Astrocyte (in vitro differentiated cells and primary cell): ENCODE data around the gene OR4M1. TPM values are rescaled to one million over a fixed set of nuclear protein-coding genes. Genes with fewer than 3 reads are reported as not detected.
"Not testable (repeated sequence)": the region's sequence is repeated elsewhere in the genome, so short reads cannot be mapped to it uniquely, and the experiment has no call there.

ENCODE experiments used
- DNase-seq: peaks from one replicate; pipeline ENCODE4 v3.0.0-alpha.2; 2010; ENCODE audit warnings: low read depth
- FAIRE-seq: peaks from 2 replicates; lab custom pipeline; 2011; peaks lifted over from hg19 to GRCh38; lab: Jason Lieb, UNC
- H2AFZ ChIP-seq: 2 replicates; pipeline ENCODE4 v1.6.0; 2012; ENCODE audit warnings: low read depth, low read length, inconsistent platforms
- H3K27ac ChIP-seq: 2 replicates; pipeline ENCODE4 v1.5.1; 2011; ENCODE audit warnings: low read depth, low read length, inconsistent platforms
- H3K27me3 ChIP-seq: 2 replicates; pipeline ENCODE4 v1.6.0; 2011; ENCODE audit warnings: low read length, inconsistent platforms; ENCODE audit not compliant: insufficient read depth
- H3K36me3 ChIP-seq: 2 replicates; pipeline ENCODE4 v1.5.1; 2011; ENCODE audit warnings: low read length, inconsistent platforms; ENCODE audit not compliant: insufficient read depth
- H3K4me1 ChIP-seq: 2 replicates; pipeline ENCODE4 v1.5.1; 2011; ENCODE audit warnings: low read length, inconsistent platforms; ENCODE audit not compliant: insufficient read depth
- H3K4me2 ChIP-seq: 2 replicates; pipeline ENCODE4 v1.6.0; 2012; ENCODE audit warnings: low read length, inconsistent platforms
- H3K4me3 ChIP-seq: 2 replicates; pipeline ENCODE4 v1.5.1; 2011; ENCODE audit warnings: low read depth, mild to moderate bottlenecking, low read length, inconsistent platforms; ENCODE audit not compliant: insufficient read depth
- H3K79me2 ChIP-seq: 2 replicates; pipeline ENCODE4 v1.6.0; 2012; ENCODE audit warnings: mild to moderate bottlenecking, low read length, inconsistent platforms; ENCODE audit not compliant: insufficient read depth
- H3K9ac ChIP-seq: 2 replicates; pipeline ENCODE4 v1.6.0; 2012; ENCODE audit warnings: mild to moderate bottlenecking, low read length, inconsistent platforms
- H3K9me3 ChIP-seq: 2 replicates; pipeline ENCODE4 v1.5.1; 2012; ENCODE audit warnings: low read depth, mild to moderate bottlenecking, low read length, inconsistent platforms; ENCODE audit not compliant: insufficient read depth
- H4K20me1 ChIP-seq: 2 replicates; pipeline ENCODE4 v1.6.0; 2012; ENCODE audit warnings: low read length, inconsistent platforms; ENCODE audit not compliant: insufficient read depth
- H3K27ac Mint-ChIP-seq: one replicate; pipeline ENCODE4 v1.8.0; 2021; ENCODE audit warnings: mild to moderate bottlenecking, mixed read lengths; ENCODE audit not compliant: unreplicated experiment
- H3K27me3 Mint-ChIP-seq: one replicate; pipeline ENCODE4 v1.8.0; 2021; ENCODE audit warnings: low read depth, mixed read lengths; ENCODE audit not compliant: unreplicated experiment
- H3K36me3 Mint-ChIP-seq: one replicate; pipeline ENCODE4 v1.8.0; 2021; ENCODE audit warnings: low read depth, mixed read lengths; ENCODE audit not compliant: unreplicated experiment
- H3K4me1 Mint-ChIP-seq: one replicate; pipeline ENCODE4 v1.8.0; 2021; ENCODE audit warnings: low read depth, mixed read lengths; ENCODE audit not compliant: unreplicated experiment
- H3K4me3 Mint-ChIP-seq: one replicate; pipeline ENCODE4 v1.8.0; 2021; ENCODE audit warnings: mild to moderate bottlenecking, moderate library complexity, mixed read lengths; ENCODE audit not compliant: unreplicated experiment
- H3K9me3 Mint-ChIP-seq: one replicate; pipeline ENCODE4 v1.8.0; 2021; ENCODE audit warnings: mild to moderate bottlenecking, mixed read lengths; ENCODE audit not compliant: unreplicated experiment
- CTCF ChIP-seq: IDR thresholded peaks from 2 replicates; pipeline ENCODE4 v1.5.1; 2011; ENCODE audit warnings: low read depth, mild to moderate bottlenecking, inconsistent platforms, low read length, moderate library complexity; ENCODE audit not compliant: insufficient read depth
- EZH2 ChIP-seq: IDR thresholded peaks from 2 replicates; pipeline ENCODE4 v1.6.1; 2012; ENCODE audit warnings: mild to moderate bottlenecking, low read length, inconsistent platforms; ENCODE audit not compliant: insufficient read depth
- total RNA-seq: library from RNA; stranded (reverse); gene quantifications from 2 replicates; pipeline ENCODE4 v1.2.1, GENCODE V29; 2021

OR4M1 gene
- total RNA-seq, 1 donor from 2014 or later: not detected

GRCh38 chr14:19800282-19801117 lies 27.2 kb downstream of the OR4M1 start:
- Mint-ChIP-seq H3K27me3 (no peaks in the 10 kb centered on the region), H3K9me3 (peaks cover 3% of the 10 kb centered on the region), H3K4me1 (no peaks in the 10 kb centered on the region), H3K4me3 (no peak overlapping the region), H3K27ac (no peak overlapping the region), H3K36me3 (no peaks in the 10 kb centered on the region)
- TF ChIP-seq CTCF (no peak), EZH2 (no peak)
- no peak overlapping the region for H3K4me3 ChIP-seq
- FAIRE-seq: no peak
- no peaks in the 10 kb centered on the region for H3K36me3 ChIP-seq
- H2AFZ ChIP-seq: no peak overlapping the region
- no peak overlapping the region for H3K27ac ChIP-seq
- no peak overlapping the region for H3K9ac ChIP-seq
- no peak overlapping the region for H3K4me2 ChIP-seq
- H3K27me3 ChIP-seq: no peaks in the 10 kb centered on the region
- H3K9me3 ChIP-seq: peaks cover 22% of the 10 kb centered on the region
- H3K79me2 ChIP-seq: no peaks in the 10 kb centered on the region
- no peaks in the 10 kb centered on the region for H4K20me1 ChIP-seq
- no peak for DNase-seq
- H3K4me1 ChIP-seq: no peaks in the 10 kb centered on the region

- FAIRE-seq (no peak), DNase-seq (no peak)
- Histone ChIP-seq H3K9me3 (peaks cover 22% of the 10 kb centered on the region), H3K4me1 (no peaks in the 10 kb centered on the region), H3K79me2 (no peaks in the 10 kb centered on the region), H3K27me3 (no peaks in the 10 kb centered on the region), H4K20me1 (no peaks in the 10 kb centered on the region), H2AFZ (no peak overlapping the region), H3K27ac (no peak overlapping the region), H3K36me3 (no peaks in the 10 kb centered on the region), H3K9ac (no peak overlapping the region), H3K4me3 (no peak overlapping the region), H3K4me2 (no peak overlapping the region)
- H3K9me3 Mint-ChIP-seq: peaks cover 3% of the 10 kb centered on the region
- H3K27me3 Mint-ChIP-seq: no peaks in the 10 kb centered on the region
- no peaks in the 10 kb centered on the region for H3K4me1 Mint-ChIP-seq
- no peaks in the 10 kb centered on the region for H3K36me3 Mint-ChIP-seq
- H3K27ac Mint-ChIP-seq: no peak overlapping the region
- TF ChIP-seq EZH2 (no peak), CTCF (no peak)
- H3K4me3 Mint-ChIP-seq: no peak overlapping the region
Observed at GRCh38 chr14:19801118-19801464, 27.8 kb downstream of the OR4M1 start.

GRCh38 chr14:19803470-19803869 lies 30.2 kb downstream of the OR4M1 start, which contains the start of gene OR4N2:
TSS of gene OR4N2 (plus strand) at chr14:19803770. CDS start at chr14:19827449, 23,679 bp downstream.
- H4K20me1 ChIP-seq, DNase-seq, H3K27ac ChIP-seq, H3K27me3 Mint-ChIP-seq, H3K4me2 ChIP-seq, H3K4me1 Mint-ChIP-seq, H3K4me3 Mint-ChIP-seq, H3K4me3 ChIP-seq, H3K27me3 ChIP-seq, FAIRE-seq, H2AFZ ChIP-seq, H3K36me3 ChIP-seq, H3K9ac ChIP-seq, H3K4me1 ChIP-seq, H3K79me2 ChIP-seq, H3K27ac Mint-ChIP-seq, H3K9me3 Mint-ChIP-seq, H3K36me3 Mint-ChIP-seq: not testable (repeated sequence)
- H3K9me3 ChIP-seq: peaks cover 22% of the 10 kb centered on the region

- FAIRE-seq, H3K79me2 ChIP-seq, H3K27ac Mint-ChIP-seq, DNase-seq, H3K27me3 ChIP-seq, H3K4me1 Mint-ChIP-seq, H3K4me3 Mint-ChIP-seq, H4K20me1 ChIP-seq, H3K27me3 Mint-ChIP-seq, H3K36me3 Mint-ChIP-seq, H3K9me3 ChIP-seq, H3K4me2 ChIP-seq, H3K27ac ChIP-seq, H3K36me3 ChIP-seq, H2AFZ ChIP-seq, H3K9me3 Mint-ChIP-seq, H3K4me1 ChIP-seq, H3K4me3 ChIP-seq, H3K9ac ChIP-seq: not testable (repeated sequence)
Observed at GRCh38 chr14:19813171-19813920, 40.0 kb downstream of the OR4M1 start.
